Naive thymus-derived CD8-positive, alpha-beta T cell (primary cell): ENCODE measurements around the gene CEP295NL. TPM values are rescaled to one million over a fixed set of nuclear protein-coding genes. Genes with fewer than 3 reads are reported as not detected.
A peak's percentile ranks its signal among the peaks of the same experiment; 100 is the strongest.

ENCODE experiments used
- ATAC-seq, 2 donors: fragments of 150-1000 bp; cut with Tn5 transposase in 1 of 2; sonication (Bioruptor Pico), chemical (Tn5 transposase) in 1 of 2; 1 replicate in 1 of 2; 2 replicates in 1 of 2; pipeline ENCODE4 v1.10.0; 2021; ENCODE audit warnings: mild to moderate bottlenecking in 2 of 2, moderate library complexity in 2 of 2
- POLR2A ChIA-PET: fragments of 350-600 bp; sonication (Branson Sonifier 250); formaldehyde crosslinking; loops from one replicate; lab custom pipeline; 2021; ENCODE audit warnings: antibody characterized with exemption; lab: Charles Lee
- DNase-seq, 10 donors: peaks; one replicate each; pipeline versions ENCODE4 v3.0.0 to v3.0.0-alpha.2; 2020 to 2022
- H3K27ac Mint-ChIP-seq, 10 donors: one replicate each; pipeline ENCODE4 v1.8.0; 2020 to 2022; ENCODE audit warnings: mild to moderate bottlenecking in 10 of 10, mixed read lengths in 10 of 10, moderate library complexity in 4 of 10, inconsistent platforms in 1 of 10
- H3K27me3 Mint-ChIP-seq, 5 donors: one replicate each; pipeline ENCODE4 v1.8.0; 2021 to 2022; ENCODE audit warnings: mixed read lengths in 5 of 5
- H3K36me3 Mint-ChIP-seq, 3 donors: one replicate each; pipeline ENCODE4 v1.8.0; 2020 to 2022; ENCODE audit warnings: mixed read lengths in 3 of 3, mild to moderate bottlenecking in 2 of 3, inconsistent platforms in 1 of 3
- H3K4me1 Mint-ChIP-seq, 4 donors: one replicate each; pipeline ENCODE4 v1.8.0; 2021 to 2022; ENCODE audit warnings: mixed read lengths in 4 of 4
- H3K4me3 Mint-ChIP-seq, 10 donors: one replicate each; pipeline ENCODE4 v1.8.0; 2020 to 2022; ENCODE audit warnings: mild to moderate bottlenecking in 10 of 10, mixed read lengths in 10 of 10, moderate library complexity in 6 of 10, inconsistent platforms in 1 of 10
- H3K9me3 Mint-ChIP-seq, 9 donors: one replicate each; pipeline ENCODE4 v1.8.0; 2020 to 2022; ENCODE audit warnings: mixed read lengths in 9 of 9, mild to moderate bottlenecking in 3 of 9, inconsistent platforms in 1 of 9, moderate library complexity in 1 of 9
- polyA plus RNA-seq, 3 donors: library from polyadenylated mRNA; unstranded; fragments of 300-500 nt; fragmentation: Illumina TruSeq; gene quantifications; one replicate each; pipeline ENCODE4 v1.2.3, GENCODE V29; 2021
- total RNA-seq, 8 experiments: library from RNA in 2 of 8; stranded (reverse) in 2 of 8; gene quantifications; one replicate each; pipeline ENCODE4 v1.2.3 and lab custom pipeline; 2021 to 2026

Gene CEP295NL
- total and polyA plus RNA-seq, 5 experiments from 2014 or later = 0.86 TPM; not detected in 4

GRCh38 chr17:78939615-78940014 lies 36.6 kb upstream of the CEP295NL start:
- Mint-ChIP-seq H3K27ac (no peak overlapping the region), H3K9me3 (no peaks in the 10 kb centered on the region), H3K27me3 (peaks cover 0 to 4% (median 2%) of the 10 kb centered on the region in 5 donors), H3K4me1 (no peaks in the 10 kb centered on the region), H3K4me3 (no peak overlapping the region), H3K36me3 (no peaks in the 10 kb centered on the region)
- DNase-seq = no peak
- POLR2A ChIA-PET = no interaction called here
- ATAC-seq = no peak

- Mint-ChIP-seq H3K4me1 (peaks cover 0 to 11% (median 3%) of the 10 kb centered on the region in 4 donors), H3K27me3 (peaks cover 0 to 3% (median 0%) of the 10 kb centered on the region in 5 donors), H3K4me3 (no peak overlapping the region), H3K27ac (no peak overlapping the region), H3K9me3 (no peaks in the 10 kb centered on the region), H3K36me3 (no peaks in the 10 kb centered on the region)
- POLR2A ChIA-PET = no interaction called here
- DNase-seq (no peak), ATAC-seq (no peak)
Observed at GRCh38 chr17:78937561-78937960, 34.6 kb upstream of the CEP295NL start.

GRCh38 chr17:78935419-78936323 lies 32.7 kb upstream of the CEP295NL start:
- H3K4me3 Mint-ChIP-seq = no peak overlapping the region
- H3K27ac Mint-ChIP-seq = peak overlapping the region in 1 of 10 donors; percentile 74
- H3K36me3 Mint-ChIP-seq = no peaks in the 10 kb centered on the region
- H3K9me3 Mint-ChIP-seq = no peaks in the 10 kb centered on the region
- POLR2A ChIA-PET = interaction anchor here (0.7 kb wide), 1 partner anchor 16 kb away, joined by 3 read pairs; no protein-coding TSS in a partner anchor
- DNase-seq (no peak), ATAC-seq (no peak)
- peaks cover 0 to 3% (median 0%) of the 10 kb centered on the region in 5 donors for H3K27me3 Mint-ChIP-seq
- H3K4me1 Mint-ChIP-seq = peaks cover 0 to 11% (median 3%) of the 10 kb centered on the region in 4 donors

GRCh38 chr17:78934681-78935418 lies 31.8 kb upstream of the CEP295NL start:
- no peaks in the 10 kb centered on the region for H3K36me3 Mint-ChIP-seq

DNA sequence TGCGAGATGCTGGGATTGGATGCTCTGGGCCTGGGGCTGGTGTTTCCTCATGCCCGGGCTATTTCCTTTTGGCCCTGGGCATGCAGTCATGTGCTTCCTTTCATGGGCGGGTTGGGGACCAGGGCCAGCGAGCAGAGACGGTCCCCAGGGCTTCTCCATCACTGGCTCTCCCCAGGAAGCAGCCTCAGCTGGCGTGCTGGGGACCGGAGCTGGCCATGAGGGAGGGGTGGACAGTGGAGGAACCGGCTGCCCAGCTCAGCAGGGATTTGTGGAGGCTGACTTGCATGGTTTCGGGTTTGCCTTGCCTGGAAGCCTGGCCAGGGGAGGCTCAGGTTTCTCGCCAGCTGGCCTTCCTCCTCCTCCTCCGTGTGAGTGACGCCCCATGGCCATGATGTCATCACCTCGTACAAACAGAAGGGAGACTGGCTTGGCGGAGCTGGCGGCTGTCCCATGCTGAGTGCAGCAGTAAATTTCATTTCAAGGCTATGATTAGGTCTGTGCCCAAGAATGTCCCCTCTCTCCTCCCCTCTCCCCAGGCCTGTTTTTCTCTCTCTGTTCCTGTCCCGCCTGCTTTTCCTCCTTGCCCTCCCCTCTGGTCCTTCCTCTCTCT lies 31.1 kb upstream of the CEP295NL start:
- Mint-ChIP-seq H3K27me3 (peaks cover 0 to 3% (median 0%) of the 10 kb centered on the region in 5 donors), H3K36me3 (no peaks in the 10 kb centered on the region), H3K27ac (peak overlapping the region in 3 of 10 donors; percentile 45 to 65 (median 57)), H3K9me3 (no peaks in the 10 kb centered on the region), H3K4me1 (peaks cover 0 to 11% (median 3%) of the 10 kb centered on the region in 4 donors), H3K4me3 (no peak overlapping the region)
- ATAC-seq (no peak), DNase-seq (no peak)
- POLR2A ChIA-PET = no interaction called here

More at GRCh38 chr17:78934681-78935418, 31.8 kb upstream of the CEP295NL start:
- H3K27me3 Mint-ChIP-seq = peaks cover 0 to 3% (median 0%) of the 10 kb centered on the region in 5 donors
- H3K4me1 Mint-ChIP-seq = peaks cover 0 to 11% (median 3%) of the 10 kb centered on the region in 4 donors
- DNase-seq (no peak), ATAC-seq (no peak)
- POLR2A ChIA-PET = no interaction called here
- no peak overlapping the region for H3K4me3 Mint-ChIP-seq
- H3K27ac Mint-ChIP-seq = peak overlapping the region in 1 of 10 donors; percentile 45
- no peaks in the 10 kb centered on the region for H3K9me3 Mint-ChIP-seq

DNA sequence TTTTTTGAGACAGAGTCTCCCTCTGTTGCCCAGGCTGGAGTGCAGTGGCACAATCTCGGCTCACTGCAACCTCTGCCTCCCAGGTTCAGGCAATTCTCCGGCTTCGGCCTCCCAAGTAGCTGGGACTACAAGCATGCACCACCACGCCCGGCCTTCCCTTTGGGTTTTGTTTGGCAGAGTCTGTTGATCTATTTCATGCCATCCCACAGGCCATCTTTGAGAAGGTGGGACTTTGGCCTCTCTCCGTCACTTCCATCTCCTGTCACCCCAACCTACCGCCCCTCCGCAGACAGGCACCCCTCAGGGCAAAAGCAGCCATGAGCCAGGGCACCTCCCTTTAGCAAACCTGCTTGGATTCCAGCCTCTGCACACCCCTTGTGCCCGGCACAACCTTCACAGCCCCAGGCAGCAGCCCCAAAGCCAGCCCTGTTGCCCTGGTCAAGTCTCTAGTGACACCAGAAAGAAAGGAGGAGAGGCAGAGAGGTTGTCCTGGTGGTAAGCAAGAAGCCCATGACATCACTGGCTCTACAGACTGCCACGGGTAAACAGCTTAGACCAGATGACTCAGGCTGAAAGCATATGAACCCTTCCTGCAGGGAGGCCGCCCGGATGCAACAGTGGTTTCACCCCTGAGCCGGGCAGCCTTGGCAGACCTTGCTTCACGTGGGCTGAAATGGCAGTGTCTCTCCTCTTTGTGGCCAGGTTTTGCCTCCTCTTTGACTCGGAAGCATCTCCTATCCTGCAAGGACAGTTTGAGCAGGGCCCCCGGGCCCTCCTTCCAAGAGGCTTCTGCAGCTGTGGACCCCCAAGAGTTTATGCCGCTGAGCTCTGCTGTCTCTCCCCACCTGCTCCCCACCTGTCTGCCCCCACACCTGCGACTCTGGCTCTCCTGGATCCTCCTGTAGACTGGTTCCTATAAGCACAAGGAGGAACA lies 30.3 kb upstream of the CEP295NL start:
- Mint-ChIP-seq H3K27me3 (peaks cover 0 to 3% (median 0%) of the 10 kb centered on the region in 5 donors), H3K27ac (peak overlapping the region in 8 of 10 donors; percentile 26 to 75 (median 62)), H3K4me1 (peaks cover 0 to 11% (median 3%) of the 10 kb centered on the region in 4 donors), H3K36me3 (no peaks in the 10 kb centered on the region), H3K4me3 (no peak overlapping the region), H3K9me3 (no peaks in the 10 kb centered on the region)
- DNase-seq = peak in 3 of 10 donors; percentile 9 to 34 (median 11)
- POLR2A ChIA-PET = no interaction called here
- peak; percentile 61 to 73 for ATAC-seq

- POLR2A ChIA-PET = no interaction called here
- no peak overlapping the region for H3K4me3 Mint-ChIP-seq
- peaks cover 0 to 7% (median 2%) of the 10 kb centered on the region in 5 donors for H3K27me3 Mint-ChIP-seq
- no peaks in the 10 kb centered on the region for H3K9me3 Mint-ChIP-seq
- no peaks in the 10 kb centered on the region for H3K36me3 Mint-ChIP-seq
- H3K27ac Mint-ChIP-seq = no peak overlapping the region
- DNase-seq = no peak
- H3K4me1 Mint-ChIP-seq = peaks cover 0 to 11% (median 6%) of the 10 kb centered on the region in 4 donors
- ATAC-seq = no peak
Observed at GRCh38 chr17:78929908-78930775, 27.1 kb upstream of the CEP295NL start.

- no peak for DNase-seq
- Mint-ChIP-seq H3K27me3 (peaks cover 0 to 7% (median 2%) of the 10 kb centered on the region in 5 donors), H3K36me3 (no peaks in the 10 kb centered on the region), H3K27ac (peak overlapping the region in 1 of 10 donors; percentile 21), H3K4me1 (peaks cover 11 to 23% (median 19%) of the 10 kb centered on the region in 4 donors), H3K9me3 (no peaks in the 10 kb centered on the region), H3K4me3 (peak overlapping the region in 7 of 10 donors; percentile 19 to 82 (median 50))
- ATAC-seq = peak; percentile 2 to 18
- POLR2A ChIA-PET = interaction anchor here (0.7 to 1.2 kb wide), 2 partner anchors 36 to 790 kb away, joined by 4 to 8 read pairs; no protein-coding TSS in a partner anchor
Observed at GRCh38 chr17:78925662-78926555, 22.9 kb upstream of the CEP295NL start.

GRCh38 chr17:78925234-78925633 lies 22.2 kb upstream of the CEP295NL start, which contains the start of gene TIMP2:
Gene TIMP2 (minus strand): TSS chr17:78925387. CDS start chr17:78925088, 299 bp downstream.
- H3K4me3 Mint-ChIP-seq = peak within 1 kb of the TSS; percentile 77 to 89 (median 83)
- POLR2A ChIA-PET = interaction anchor here (1.2 kb wide), 1 partner anchor 36 kb away, joined by 4 read pairs; no protein-coding TSS in a partner anchor
- peak; percentile 57 to 88 (median 70) for DNase-seq
- H3K4me1 Mint-ChIP-seq = peaks cover 15 to 25% (median 20%) of the 10 kb centered on the region in 4 donors
- H3K27me3 Mint-ChIP-seq = peaks cover 0 to 7% (median 2%) of the 10 kb centered on the region in 5 donors
- H3K36me3 Mint-ChIP-seq = no peaks in the 10 kb centered on the region
- H3K27ac Mint-ChIP-seq = peak within 1 kb of the TSS in 3 of 10 donors; percentile 62 to 89 (median 74)
- H3K9me3 Mint-ChIP-seq = no peaks in the 10 kb centered on the region
- peak; percentile 84 to 85 for ATAC-seq
